ENCODE data around the gene PLPP4. TPM values are rescaled to one million over a fixed set of nuclear protein-coding genes. Genes with fewer than 3 reads are reported as not detected.
"Not testable (repeated sequence)": the region's sequence is repeated elsewhere in the genome, so short reads cannot be mapped to it uniquely, and the experiment has no call there.

PLPP4 gene
- total RNA-seq, 1 donor from 2014 or later = 2.0 TPM

GRCh38 chr10:120503689-120504088, 46.7 kb downstream of the PLPP4 start:
- H3K36me3 Mint-ChIP-seq (ENCODE audit: unreplicated experiment) = no peaks in the 10 kb centered on the region
- no peak overlapping the region for H3K4me3 Mint-ChIP-seq (ENCODE audit: unreplicated experiment)
- H3K27me3 Mint-ChIP-seq (ENCODE audit: unreplicated experiment) = no peaks in the 10 kb centered on the region
- TF ChIP-seq CTCF (IDR thresholded peaks at IDR 0.05) = no peak
- DNase-seq (ENCODE audit: extremely low spot score, unreplicated experiment) = no peak
- no peak overlapping the region for H3K27ac Mint-ChIP-seq (ENCODE audit: unreplicated experiment)
- peaks cover 2% of the 10 kb centered on the region for H3K4me1 Mint-ChIP-seq (ENCODE audit: unreplicated experiment)
- H3K9me3 Mint-ChIP-seq (ENCODE audit: unreplicated experiment) = no peaks in the 10 kb centered on the region

GRCh38 chr10:120504227-120504626, 47.2 kb downstream of the PLPP4 start:
- DNase-seq (ENCODE audit: extremely low spot score, unreplicated experiment); H3K27ac Mint-ChIP-seq (ENCODE audit: unreplicated experiment): not testable (repeated sequence)

GRCh38 chr10:120505056-120505455, 48.0 kb downstream of the PLPP4 start:
- Mint-ChIP-seq H3K36me3 (ENCODE audit: unreplicated experiment) (no peaks in the 10 kb centered on the region), H3K9me3 (ENCODE audit: unreplicated experiment) (no peaks in the 10 kb centered on the region), H3K4me1 (ENCODE audit: unreplicated experiment) (peaks cover 2% of the 10 kb centered on the region), H3K27ac (ENCODE audit: unreplicated experiment) (no peak overlapping the region), H3K27me3 (ENCODE audit: unreplicated experiment) (no peaks in the 10 kb centered on the region), H3K4me3 (ENCODE audit: unreplicated experiment) (no peak overlapping the region)
- DNase-seq (ENCODE audit: extremely low spot score, unreplicated experiment) = no peak
- TF ChIP-seq CTCF (IDR thresholded peaks at IDR 0.05) = no peak

More at GRCh38 chr10:120504227-120504626, 47.2 kb downstream of the PLPP4 start:
- not testable (repeated sequence) for H3K27me3 Mint-ChIP-seq (ENCODE audit: unreplicated experiment); H3K4me3 Mint-ChIP-seq (ENCODE audit: unreplicated experiment); H3K9me3 Mint-ChIP-seq (ENCODE audit: unreplicated experiment); H3K36me3 Mint-ChIP-seq (ENCODE audit: unreplicated experiment); H3K4me1 Mint-ChIP-seq (ENCODE audit: unreplicated experiment)

GRCh38 chr10:120505866-120506265, 48.8 kb downstream of the PLPP4 start:
- Mint-ChIP-seq H3K27ac (ENCODE audit: unreplicated experiment) (no peak overlapping the region), H3K4me3 (ENCODE audit: unreplicated experiment) (no peak overlapping the region), H3K9me3 (ENCODE audit: unreplicated experiment) (no peaks in the 10 kb centered on the region), H3K4me1 (ENCODE audit: unreplicated experiment) (peaks cover 2% of the 10 kb centered on the region), H3K27me3 (ENCODE audit: unreplicated experiment) (no peaks in the 10 kb centered on the region), H3K36me3 (ENCODE audit: unreplicated experiment) (no peaks in the 10 kb centered on the region)
- no peak for TF ChIP-seq CTCF (IDR thresholded peaks at IDR 0.05)
- DNase-seq (ENCODE audit: extremely low spot score, unreplicated experiment) = no peak

- Mint-ChIP-seq H3K27ac (ENCODE audit: unreplicated experiment) (no peak overlapping the region), H3K4me1 (ENCODE audit: unreplicated experiment) (peaks cover 2% of the 10 kb centered on the region), H3K9me3 (ENCODE audit: unreplicated experiment) (no peaks in the 10 kb centered on the region)
Observed at GRCh38 chr10:120506674-120507073, 49.6 kb downstream of the PLPP4 start.

More at GRCh38 chr10:120506674-120507073, 49.6 kb downstream of the PLPP4 start:
- no peaks in the 10 kb centered on the region for H3K36me3 Mint-ChIP-seq (ENCODE audit: unreplicated experiment)
- no peak overlapping the region for H3K4me3 Mint-ChIP-seq (ENCODE audit: unreplicated experiment)
- no peak for TF ChIP-seq CTCF (IDR thresholded peaks at IDR 0.05)
- no peak for DNase-seq (ENCODE audit: extremely low spot score, unreplicated experiment)
- no peaks in the 10 kb centered on the region for H3K27me3 Mint-ChIP-seq (ENCODE audit: unreplicated experiment)

All from osteocyte (in vitro differentiated cells).